HuH-7 (cell line): Measurements from ENCODE around the gene TEDDM1.

Experiments used
- DNase-seq: peaks from one replicate; pipeline ENCODE4 v3.0.0; 2011; ENCODE audit warnings: low spot score

TEDDM1 gene

DNA sequence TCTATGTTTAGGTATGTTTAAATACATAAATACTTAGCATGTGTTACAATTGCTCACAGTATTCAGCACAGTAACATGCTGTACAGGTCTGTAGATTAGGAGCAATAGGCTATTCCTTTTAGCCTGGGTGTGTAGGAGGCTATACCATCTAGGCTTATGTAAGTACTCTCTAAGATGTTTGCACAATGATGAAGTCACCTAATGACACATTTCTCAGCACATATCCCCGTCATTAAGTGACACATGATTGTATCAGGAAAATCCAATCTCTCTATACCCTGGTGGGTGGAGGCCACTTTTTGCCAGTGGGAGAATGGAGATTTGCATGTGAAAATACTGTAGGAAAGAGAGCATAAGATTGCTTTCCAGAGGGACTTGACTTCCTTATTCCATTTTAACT lies 5.5 kb upstream of the TEDDM1 start:
- no peak for DNase-seq

DNA sequence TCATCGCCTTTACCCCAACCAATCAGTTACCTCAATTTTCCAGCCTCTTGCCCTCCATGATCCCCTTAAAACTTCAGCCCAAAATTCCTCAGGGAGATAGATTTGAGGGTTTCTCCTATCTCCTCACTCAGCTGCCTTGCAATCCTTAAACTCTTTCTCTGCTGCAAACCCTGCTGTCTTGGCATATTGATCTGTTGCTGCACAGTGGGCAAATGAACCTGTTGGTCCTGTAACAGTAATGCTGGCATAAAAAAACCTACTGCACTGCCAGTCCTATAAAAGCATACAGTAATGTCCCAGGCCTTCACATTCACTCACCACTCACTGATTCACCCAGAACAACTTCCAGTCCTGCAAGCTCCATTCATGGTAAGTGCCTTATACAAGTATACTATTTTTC lies 5.1 kb upstream of the TEDDM1 start:
- DNase-seq: no peak

DNA sequence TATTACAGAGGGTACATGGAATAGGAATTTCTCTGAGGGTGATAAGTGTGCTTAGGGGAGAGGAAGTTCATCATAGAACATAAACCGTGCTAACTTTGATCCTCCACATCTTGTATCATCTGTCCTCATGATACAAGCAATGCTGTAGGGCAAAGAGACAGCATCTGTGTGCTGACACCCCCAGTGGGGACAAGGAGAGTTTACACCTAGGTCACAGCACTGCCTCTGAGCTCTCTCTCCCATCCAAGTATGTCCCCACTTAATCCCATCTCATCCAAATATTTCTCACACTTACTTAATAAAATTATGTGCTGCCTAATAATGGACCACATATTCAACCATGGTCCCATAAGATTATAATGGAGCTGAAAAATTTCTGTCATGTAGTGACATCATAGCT lies 4.3 kb upstream of the TEDDM1 start:
- no peak for DNase-seq

DNA sequence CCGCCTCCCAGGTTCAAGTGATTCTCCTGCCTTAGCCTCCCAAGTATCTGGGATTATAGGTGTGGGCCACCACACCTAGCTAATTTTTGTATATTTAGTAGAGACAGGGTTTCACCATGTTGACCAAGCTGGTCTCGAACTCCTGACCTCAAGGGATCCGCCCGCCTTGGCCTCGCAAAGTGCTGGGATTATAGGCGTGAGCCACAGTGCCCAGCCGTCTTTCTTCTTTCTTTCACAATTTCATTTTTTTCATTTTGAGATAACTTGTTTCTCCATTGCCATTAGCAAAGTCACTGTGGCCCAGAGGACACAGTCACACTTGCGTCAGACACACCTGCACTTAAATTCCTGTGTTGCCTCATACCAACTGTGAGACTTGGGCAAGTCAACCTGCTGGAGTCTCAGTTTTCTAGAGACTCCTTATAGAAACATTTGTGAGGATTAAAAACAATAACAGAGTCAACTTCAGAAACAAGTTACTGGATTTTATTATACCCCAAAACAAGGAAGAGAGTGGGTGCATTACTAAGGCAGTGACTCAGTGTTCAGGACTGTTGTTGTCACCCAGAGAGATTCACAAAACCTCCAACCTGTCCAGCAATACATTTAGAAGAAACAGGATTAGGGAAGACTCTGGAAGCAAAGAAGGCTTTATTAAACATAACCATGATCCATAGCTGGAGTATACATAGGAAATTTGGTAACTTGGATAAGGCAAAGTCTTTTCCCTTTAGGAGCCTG lies 2.6 kb downstream of the TEDDM1 start:
- DNase-seq: no peak

DNA sequence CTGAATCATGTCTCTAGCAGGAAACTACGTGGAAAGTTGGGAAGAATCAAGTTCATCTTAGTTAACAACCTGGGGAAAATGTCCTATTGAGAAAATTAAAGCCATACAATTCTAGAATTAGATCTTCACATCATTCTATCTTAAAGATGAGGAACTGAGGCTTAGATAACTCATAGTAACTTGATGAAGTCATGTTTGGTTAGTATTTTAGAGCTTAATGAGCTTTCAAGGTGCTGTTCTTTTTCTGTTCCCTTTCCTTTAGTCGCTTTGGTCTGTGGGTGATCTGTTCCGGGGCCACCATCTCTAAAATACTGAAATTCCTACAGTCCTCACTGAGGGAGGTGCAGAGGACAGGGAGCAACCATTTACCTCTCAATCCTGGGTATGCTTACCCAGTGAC lies 4.6 kb downstream of the TEDDM1 start:
- DNase-seq: no peak

DNA sequence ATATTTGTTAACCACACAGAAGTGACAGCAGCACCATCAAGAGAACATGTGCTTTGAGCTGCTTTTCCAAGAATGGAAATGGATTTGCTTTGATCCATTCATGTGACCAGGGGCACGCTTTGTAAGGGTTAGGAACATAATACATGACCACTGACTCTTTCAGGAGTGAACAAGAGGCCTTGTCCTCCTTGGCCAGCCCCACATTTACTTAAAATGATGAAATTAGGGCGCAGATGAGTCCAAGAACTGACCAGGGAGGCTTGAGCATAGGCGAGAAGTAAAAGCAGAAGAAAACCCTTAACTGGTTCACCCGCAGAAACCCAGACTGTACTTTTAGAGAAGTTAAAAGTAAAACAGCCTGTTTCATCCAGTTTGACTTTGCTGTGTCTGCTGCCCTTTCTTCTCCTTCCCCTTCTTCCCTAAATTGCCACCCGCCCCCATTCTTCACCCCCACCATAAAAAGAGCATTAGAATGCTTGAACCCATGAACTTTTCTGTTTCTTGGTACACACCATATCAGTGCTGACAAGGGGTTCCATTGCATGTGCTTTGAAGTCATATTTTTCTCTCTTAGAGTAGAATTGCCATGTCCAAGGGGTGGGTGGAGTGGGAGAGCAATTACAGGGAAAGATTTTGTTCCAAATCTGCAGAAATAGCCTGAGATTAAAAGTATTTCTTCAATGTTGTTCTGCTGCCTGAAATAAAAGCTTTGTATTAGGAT lies 6.3 kb downstream of the TEDDM1 start:
- DNase-seq: no peak

DNA sequence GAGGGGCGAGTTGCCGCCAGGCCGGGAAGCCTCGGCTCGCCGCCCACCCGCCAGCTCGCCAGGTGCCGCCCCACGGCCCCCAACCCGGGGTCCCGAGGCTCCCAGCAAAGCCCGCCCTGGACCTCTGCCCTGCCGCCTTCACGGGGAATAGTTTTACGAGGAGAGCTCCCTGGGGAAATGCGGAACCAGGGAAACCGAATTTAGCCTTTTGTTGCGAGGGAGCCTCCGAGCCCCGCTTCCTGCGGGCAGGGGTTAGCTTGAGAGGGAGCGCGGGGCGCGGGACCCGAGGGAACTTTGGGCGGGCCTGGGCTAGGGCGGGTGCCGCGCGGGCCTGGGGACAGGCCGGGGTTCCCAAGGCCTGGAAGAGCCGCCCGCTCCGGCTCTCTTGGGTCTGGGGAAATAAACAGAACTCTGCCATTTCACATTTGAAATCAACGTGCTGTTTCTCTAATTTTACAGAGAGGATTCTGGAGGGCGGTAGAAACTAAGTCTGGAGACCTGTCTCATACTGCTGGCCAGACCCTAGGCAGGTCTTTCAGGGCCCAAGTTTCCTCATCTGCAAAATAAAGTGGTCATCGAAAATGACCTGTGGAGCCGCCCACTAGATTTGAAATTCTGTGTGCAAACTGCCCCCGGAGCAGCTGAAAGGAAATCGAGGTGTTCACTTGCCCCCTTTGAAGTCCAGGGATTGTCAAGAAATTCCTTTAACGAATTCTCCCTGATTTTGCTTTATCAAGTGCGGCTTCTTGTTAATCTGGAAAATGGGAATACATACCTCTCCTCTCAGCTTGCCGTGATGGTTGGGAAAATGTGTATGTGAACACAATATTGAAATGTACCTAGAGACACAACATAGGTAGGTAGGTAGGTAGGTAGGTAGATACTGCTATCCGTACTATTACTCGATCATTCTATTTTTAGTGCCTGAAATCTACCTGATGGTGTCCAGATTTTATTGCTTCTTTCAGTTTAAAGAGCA lies 8.1 kb downstream of the TEDDM1 start:
- peak; percentile 44 for DNase-seq

DNA sequence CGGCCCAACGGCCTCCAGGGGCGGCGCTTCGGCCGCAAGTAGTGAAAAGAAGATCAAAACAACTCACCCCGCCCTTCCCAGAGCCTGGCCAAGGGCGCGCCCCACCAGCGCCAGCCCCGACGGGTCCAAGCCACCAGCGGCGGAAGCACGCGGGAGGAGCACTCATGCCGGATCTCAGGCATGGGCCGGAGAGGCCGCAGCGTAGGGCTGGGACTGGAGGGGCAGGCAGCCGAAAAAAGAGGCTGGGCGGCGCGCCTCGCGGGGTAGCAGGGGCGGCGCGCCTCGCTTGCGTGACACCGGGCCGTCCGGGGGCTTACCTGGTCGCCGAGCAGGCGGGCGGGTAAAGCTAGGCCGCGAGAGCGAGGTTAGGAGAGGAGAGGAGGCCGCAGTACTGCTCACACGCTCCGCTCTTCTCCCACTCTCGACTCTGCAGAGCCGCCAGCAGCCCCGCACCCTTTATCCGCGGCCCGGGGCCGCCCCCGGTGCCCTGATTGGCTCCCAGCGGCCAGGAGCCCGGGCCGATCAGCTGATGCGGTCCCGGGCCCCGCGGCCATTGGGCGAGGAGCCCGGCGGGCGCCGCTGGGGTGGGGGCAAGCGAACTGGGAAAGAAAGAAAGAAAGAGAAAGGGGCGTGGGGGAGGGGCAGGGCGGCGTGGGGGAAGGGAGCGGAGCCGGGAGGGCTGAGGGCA lies 9.0 kb downstream of the TEDDM1 start, which contains the start of gene GLUL:
GLUL (minus strand) TSS at position 429 of the 688 bp plus-strand sequence. CDS start 3,053 bp downstream, outside the sequence.
- peak; percentile 97 for DNase-seq

DNA sequence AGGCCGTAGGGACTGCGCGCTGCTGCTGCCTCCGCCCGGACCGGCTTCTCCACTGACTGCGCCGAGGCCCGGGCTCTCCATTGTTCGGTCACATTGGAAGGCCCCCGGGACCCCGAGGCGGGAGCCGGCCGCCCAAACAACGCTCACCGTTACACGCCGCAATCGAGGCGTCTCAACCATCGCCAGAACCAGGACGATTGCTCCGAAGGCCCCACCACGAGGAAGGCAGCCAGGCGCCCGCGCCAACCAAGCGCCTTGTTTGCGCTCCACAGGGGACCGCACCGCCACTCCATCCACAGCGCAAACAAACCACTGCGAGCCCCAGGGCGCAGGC lies 9.5 kb downstream of the TEDDM1 start:
- DNase-seq: no peak

DNA sequence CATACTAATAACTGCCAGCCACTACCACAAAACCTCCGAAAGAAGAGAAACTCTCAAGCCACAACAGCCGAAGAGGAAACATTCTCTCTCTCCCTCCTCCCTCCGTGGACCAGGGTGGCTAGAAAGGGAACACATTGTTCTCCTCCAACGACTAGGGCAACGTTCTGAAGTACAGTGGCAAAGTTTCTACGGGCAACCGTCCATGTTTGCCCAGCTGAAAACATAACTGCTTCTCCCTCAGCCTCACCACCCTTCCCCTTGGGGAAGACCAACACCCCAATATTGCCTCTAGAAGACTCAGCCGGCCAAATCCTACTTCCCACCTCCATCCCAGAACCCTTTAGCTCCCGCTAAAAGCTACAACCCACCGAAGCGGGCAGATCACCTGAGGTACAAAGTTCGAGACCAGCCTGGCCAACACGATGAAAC lies 10.8 kb downstream of the TEDDM1 start:
- no peak for DNase-seq

DNA sequence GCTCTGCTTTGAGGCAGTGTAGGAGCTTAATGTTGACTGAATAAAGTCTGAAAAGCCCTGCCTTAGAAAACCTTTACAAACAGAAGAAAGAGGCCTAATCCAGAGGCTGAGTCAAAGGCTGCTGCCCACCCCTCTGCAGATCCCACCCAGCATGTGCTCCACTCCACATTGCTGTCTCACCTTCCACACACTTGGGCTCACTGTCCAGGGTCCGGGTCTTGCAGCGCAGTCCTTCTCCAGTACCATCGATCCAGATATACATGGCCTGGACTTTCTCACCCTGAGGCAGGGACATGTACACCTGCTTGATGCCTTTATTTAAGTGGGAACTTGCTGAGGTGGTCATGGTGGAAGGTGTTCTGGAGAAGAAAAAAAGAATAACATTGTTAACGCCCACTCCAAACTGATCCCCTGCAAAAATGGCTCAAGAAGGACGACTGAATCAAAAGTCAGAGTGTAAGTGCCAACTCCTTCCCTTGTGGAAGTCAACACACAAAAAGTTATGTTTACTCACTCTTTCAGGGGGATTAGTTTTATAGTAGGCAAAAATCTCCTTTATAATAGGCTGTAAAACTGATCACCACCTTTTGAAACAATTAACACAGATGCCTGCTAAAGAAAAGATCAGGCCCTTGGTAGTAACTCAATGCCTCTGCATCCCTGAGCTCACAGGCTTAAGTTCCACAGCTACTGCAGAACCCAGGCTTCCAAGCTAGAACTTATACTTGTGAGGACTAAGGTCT lies 11.9 kb downstream of the TEDDM1 start:
- DNase-seq: no peak

DNA sequence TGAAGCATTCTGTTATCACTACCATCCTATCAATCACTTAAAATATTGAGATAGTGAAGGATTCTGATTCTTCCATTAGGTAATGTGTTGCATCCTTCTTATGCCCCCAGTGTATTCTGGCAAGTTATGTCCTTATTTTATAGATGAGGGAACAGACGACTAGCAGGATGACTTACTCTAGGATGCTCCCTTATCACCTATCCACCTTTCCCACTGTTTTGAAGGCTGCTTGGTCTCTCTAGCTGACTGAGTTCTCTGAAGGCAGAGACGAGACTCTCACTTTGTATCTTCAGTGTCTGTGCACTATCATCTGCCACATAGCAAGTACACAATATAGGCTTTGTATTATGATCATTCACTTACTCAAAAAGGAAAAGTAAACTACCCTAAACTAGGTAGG lies 12.9 kb downstream of the TEDDM1 start:
- DNase-seq: no peak

DNA sequence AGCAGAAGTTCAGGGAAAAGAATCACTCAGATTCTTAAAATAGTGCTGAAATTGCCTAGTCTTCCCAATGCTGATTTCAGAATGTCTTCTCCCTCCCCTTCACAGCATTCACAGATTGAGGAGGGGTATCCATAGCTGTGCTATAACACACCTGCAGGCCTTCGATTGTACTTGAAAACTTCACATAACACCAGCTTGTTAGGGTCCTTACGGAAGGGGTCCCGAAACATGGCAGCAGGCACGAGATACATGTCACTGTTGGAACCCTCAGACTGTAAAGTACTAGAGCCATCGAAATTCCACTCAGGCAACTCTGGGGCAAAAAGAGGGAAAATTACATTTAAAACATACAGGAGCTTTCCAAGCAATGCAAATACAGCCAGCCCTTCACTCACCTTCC lies 13.5 kb downstream of the TEDDM1 start:
- no peak for DNase-seq

DNA sequence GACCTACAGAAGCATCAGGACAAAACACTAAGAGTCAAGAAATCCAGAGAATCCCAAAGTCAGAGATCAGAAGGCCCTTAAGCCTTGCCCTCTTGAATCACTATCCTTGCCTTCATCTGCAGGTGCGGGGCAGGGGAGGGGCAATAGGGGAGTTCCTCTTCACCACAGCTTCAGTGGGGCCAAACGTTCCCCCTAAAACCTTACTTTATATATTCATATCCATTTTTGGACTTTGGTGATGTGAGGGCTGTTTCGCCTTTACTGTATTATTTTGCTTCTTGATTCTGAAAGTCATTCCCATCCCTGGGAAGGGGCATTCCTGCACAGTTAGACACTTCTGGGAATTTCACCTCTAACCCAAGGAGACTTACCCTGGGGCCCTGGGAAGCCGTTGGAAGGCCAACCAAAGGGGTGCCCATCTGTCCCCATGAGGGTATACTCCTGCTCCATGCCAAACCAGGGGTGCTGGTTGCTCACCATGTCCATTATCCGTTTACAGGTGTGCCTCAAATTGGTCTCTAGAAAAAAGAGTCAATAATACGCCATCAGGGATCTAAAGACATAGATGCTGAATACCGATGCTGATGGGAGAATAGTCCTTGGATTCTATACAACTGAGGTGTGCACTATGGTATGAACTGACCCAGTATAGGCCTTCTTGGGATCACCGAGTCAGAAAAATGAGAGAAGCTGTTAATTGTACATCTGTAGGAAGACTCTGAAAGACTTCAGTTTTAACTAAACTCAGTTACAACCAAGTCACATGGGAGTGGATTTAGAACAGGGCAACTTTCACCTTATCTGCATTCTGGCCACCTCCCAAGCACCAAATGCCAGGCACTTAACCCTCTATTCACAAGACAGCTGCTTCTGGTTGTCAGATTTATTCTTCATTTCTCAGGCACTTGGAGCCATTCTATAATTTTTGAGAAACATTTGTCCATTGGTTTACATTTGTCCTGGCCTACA lies 14.3 kb downstream of the TEDDM1 start:
- DNase-seq: no peak

DNA sequence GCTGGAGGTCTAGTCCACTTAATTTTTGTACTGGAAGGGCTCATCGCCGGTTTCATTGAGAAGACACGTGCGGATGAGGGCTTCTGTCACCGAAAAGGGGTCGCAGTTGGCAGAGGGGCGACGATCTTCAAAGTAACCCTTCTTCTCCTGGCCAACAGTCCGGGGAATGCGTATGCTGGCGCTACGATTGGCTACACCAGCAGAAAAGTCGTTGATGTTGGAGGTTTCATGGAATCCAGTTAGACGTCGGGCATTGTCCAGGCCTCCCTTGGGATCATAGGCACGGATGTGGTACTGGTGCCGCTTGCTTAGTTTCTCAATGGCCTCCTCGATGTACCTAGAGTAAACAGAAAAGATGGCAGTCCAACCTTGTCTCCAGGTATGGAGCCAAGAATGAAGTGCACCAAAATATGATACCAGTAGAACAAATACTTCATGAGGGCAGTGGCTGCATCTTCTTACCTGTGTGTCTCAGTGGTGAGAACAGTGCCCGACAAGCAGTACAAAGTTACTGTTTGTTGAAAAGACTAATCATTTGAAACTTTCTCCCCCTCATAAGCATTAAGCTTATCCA lies 16.0 kb downstream of the TEDDM1 start:
- DNase-seq: no peak

DNA sequence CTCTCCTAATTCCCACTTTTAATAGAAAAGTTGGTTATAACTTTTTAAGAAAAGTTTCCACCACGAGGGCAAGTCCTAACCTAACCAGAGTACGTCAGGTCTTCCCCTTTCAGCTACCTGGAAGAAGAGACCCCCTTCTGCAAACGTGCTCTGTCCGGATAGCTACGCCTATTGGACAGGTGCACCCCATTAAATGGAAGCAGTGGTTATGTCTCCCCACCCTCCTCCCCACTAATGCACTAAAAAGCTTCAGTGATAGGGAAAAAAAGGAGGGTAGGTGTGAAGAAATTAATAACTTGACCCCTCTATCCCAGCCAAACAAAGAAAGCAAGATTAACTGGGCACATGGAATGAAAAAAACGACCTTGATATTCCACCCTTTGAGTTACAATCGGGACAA lies 16.5 kb downstream of the TEDDM1 start:
- no peak for DNase-seq

DNA sequence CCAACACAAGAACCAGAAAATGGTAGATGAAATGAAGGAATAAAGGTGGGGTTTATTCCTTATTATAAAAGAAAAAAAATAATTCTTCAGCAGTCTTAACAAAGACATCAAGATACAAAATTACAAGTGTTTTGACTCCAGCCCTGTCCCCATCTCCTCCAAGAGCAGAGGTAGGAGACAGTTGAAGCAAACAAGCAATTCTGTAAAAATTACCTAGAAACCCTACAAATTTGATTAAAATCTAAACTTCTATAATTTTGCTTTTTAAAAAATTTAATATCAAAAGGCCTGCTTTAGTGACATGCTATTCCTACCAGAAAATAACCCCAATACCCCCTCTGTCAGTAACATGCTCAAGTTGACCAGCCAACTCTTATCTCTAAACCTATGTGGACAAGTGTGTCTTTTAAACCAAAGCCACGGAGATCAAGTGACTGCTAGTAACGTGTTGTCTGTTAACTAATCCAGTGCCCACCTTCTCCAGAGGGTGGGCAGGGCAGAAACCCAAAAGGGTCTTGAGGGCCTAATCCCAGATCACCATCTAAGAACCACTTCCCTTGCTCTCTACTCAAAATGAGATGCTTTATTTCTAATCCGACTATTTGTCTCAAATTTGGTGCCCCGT lies 17.3 kb downstream of the TEDDM1 start:
- DNase-seq: no peak

DNA sequence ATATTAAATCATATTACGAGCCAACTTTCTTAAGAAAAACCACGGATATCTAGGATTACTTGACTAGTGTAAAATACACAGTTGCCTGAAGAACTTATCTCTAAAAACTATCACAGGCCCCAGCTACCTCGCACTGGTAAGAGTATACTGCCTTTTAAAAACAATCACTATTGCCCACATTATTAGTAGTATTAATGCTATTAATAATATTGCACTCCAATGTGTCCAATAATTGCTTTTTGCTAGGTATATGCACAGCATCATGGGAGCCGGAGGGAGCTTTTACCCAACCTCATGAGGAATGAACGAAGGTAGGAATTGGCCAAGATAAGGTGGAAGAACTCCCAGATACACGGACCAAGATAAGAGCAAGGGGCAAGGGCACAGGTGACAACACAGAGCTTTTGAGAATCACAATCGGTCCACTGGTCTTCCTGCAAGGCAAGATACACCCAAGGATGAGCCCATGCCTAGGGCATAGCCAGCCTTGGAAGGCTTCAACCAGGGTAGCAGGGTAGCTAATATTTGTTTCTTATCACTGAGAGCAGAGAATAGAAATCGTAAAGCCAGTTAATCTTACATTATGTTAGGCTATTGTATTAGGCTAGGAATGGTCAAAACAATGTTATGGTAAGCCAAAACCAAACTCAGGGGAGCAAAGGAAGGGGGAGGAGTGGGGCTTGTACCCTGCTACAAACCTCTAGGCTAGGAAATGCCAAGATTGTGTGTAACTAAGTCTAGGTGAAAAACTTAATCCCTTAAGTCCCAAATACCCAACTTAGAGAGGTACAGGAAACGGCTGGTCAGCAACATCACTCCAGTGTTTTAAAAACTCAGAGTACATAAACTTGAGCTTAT lies 18.3 kb downstream of the TEDDM1 start:
- no peak for DNase-seq
